Measurements from ENCODE around the gene ZNF568. TPM values are rescaled to one million over a fixed set of nuclear protein-coding genes. Genes with fewer than 3 reads are reported as not detected.

The ZNF568 gene
- polyA plus RNA-seq, 1 of the 3 experiments (the other 2 are of a cell fraction), result 5.5 TPM

DNA sequence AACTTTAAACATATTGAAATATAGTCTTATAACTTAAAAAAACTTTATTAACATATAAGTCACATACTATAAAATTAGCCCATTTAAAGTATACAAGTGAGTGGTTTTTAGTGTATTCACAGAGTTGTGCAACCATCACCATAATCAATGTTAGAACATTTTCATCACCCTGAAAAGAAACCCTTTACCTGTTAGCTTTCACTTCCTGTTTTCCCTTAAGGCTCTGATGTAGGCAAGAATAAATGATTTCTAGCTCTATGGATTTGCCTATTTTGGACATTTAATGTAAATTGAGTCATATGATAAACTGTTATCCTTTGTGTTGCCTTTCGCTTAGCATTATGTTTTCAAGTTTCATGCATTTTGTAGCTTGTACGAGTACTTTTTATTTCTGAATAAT is 15.6 kb downstream of the ZNF568 start:
- Histone ChIP-seq H3K36me3 (replicated peaks in 1 of 2; ENCODE audit: control insufficient read depth in 1 of 2, insufficient read depth in 2 of 2, low read length in 1 of 2) (peaks cover 13 to 76% of the 10 kb centered on the region in 2 experiments), H3K27ac (ENCODE audit: low read depth in 2 of 2, low read length in 1 of 2) (no peak overlapping the region), H3K4me3 (ENCODE audit: low read depth in 2 of 2, low read length in 1 of 2) (no peak overlapping the region), H4K20me1 (ENCODE audit: insufficient read depth) (no peaks in the 10 kb centered on the region), H3F3A (replicated peaks; ENCODE audit: insufficient read depth) (no peaks in the 10 kb centered on the region), H3K9me2 (no peaks in the 10 kb centered on the region), H3K4me2 (no peak overlapping the region), H3K9ac (no peak overlapping the region), H3K4me1 (ENCODE audit: control insufficient read depth in 1 of 2, insufficient read depth in 2 of 2, low read depth in 1 of 2, low read length in 1 of 2) (no peaks in the 10 kb centered on the region), H3K27me3 (ENCODE audit: insufficient read depth) (no peaks in the 10 kb centered on the region), H3K79me2 (ENCODE audit: insufficient read depth) (peaks cover 9% of the 10 kb centered on the region; the same call in 1 of the 2 replicates), H2AFZ (ENCODE audit: low read depth) (no peak overlapping the region), H3K9me3 (peaks cover 11% of the 10 kb centered on the region; the same call in 1 of the 2 replicates)
- ChIA-PET POLR2A (no interaction called here), CTCF (no interaction called here)
- 88% methylated on average over 2 of the region's 2 CpGs for WGBS (ENCODE audit: low lambda C conversion rate)
- DNase-seq, result no peak
- no peak for TF ChIP-seq RCOR1 (IDR thresholded peaks at IDR 0.05; ENCODE audit: low read length)
- TF ChIP-seq, protein P1, sequence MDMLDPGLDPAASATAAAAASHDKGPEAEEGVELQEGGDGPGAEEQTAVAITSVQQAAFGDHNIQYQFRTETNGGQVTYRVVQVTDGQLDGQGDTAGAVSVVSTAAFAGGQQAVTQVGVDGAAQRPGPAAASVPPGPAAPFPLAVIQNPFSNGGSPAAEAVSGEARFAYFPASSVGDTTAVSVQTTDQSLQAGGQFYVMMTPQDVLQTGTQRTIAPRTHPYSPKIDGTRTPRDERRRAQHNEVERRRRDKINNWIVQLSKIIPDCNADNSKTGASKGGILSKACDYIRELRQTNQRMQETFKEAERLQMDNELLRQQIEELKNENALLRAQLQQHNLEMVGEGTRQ (IDR thresholded peaks at IDR 0.05; ENCODE audit: borderline replicate concordance, low read depth, low read length), result no peak
- TF ChIP-seq, protein P2, sequence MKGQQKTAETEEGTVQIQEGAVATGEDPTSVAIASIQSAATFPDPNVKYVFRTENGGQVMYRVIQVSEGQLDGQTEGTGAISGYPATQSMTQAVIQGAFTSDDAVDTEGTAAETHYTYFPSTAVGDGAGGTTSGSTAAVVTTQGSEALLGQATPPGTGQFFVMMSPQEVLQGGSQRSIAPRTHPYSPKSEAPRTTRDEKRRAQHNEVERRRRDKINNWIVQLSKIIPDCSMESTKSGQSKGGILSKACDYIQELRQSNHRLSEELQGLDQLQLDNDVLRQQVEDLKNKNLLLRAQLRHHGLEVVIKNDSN (IDR thresholded peaks at IDR 0.05; ENCODE audit: borderline replicate concordance, low read depth), result no peak
- TF ChIP-seq FOXJ3 (CRISPR knock-in tag; IDR thresholded peaks at IDR 0.05), result no peak
- TF ChIP-seq EP300 (IDR thresholded peaks at IDR 0.05; ENCODE audit: borderline replicate concordance in 1 of 2, low read depth in 1 of 2, low read length in 1 of 2), result no peak
- no peak for TF ChIP-seq NRF1 (IDR thresholded peaks at IDR 0.05; ENCODE audit: low read depth, low read length)
- TF ChIP-seq TCF12 (IDR thresholded peaks at IDR 0.05), result no peak
- TF ChIP-seq SMC3 (IDR thresholded peaks at IDR 0.05; ENCODE audit: low read depth, low read length), result no peak
- no peak for TF ChIP-seq CHD2 (IDR thresholded peaks at IDR 0.05; ENCODE audit: low read length, partially characterized antibody)
- no peak for TF ChIP-seq MXI1 (IDR thresholded peaks at IDR 0.05; ENCODE audit: low read depth, low read length)
- TF ChIP-seq FOSL2 (IDR thresholded peaks at IDR 0.05; ENCODE audit: borderline replicate concordance, low read depth), result no peak
- no peak for TF ChIP-seq RFX5 (IDR thresholded peaks at IDR 0.05; ENCODE audit: low read length)
- TF ChIP-seq MEF2A (IDR thresholded peaks at IDR 0.05; ENCODE audit: borderline replicate concordance, low read depth), result no peak

DNA sequence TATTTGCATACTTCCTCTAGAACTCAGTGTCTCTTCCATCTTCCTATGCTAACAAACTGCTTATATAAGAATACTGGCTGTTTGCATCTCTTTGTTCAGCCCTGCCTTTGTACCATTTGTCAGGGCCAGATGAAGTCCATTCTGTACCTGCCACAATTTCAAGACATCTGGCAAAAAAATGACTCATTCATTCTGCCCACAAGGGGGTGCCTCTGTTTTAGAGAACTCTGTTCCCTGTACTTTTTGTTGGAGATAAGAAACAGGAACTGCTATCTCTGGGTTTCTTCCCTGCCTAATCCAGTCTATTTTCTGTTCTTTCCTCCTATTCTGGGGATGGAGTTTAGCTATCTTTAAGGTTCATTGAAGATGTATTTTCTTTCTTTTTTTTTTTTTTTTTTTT is 23.0 kb downstream of the ZNF568 start:
- no peaks in the 10 kb centered on the region for H3K4me1 ChIP-seq (ENCODE audit: control insufficient read depth in 1 of 2, insufficient read depth in 2 of 2, low read depth in 1 of 2, low read length in 1 of 2)
- no peaks in the 10 kb centered on the region for H3F3A ChIP-seq (replicated peaks; ENCODE audit: insufficient read depth)
- H3K27me3 ChIP-seq (ENCODE audit: insufficient read depth), result no peaks in the 10 kb centered on the region
- peaks cover 52 to 86% of the 10 kb centered on the region in 2 experiments for H3K36me3 ChIP-seq (replicated peaks in 1 of 2; ENCODE audit: control insufficient read depth in 1 of 2, insufficient read depth in 2 of 2, low read length in 1 of 2)
- no peaks in the 10 kb centered on the region for H3K9me3 ChIP-seq
- peak; percentile 17 for DNase-seq
- no peak overlapping the region for H3K9ac ChIP-seq
- H2AFZ ChIP-seq (ENCODE audit: low read depth), result no peak overlapping the region
- ChIA-PET CTCF (no interaction called here), POLR2A (no interaction called here)
- H3K4me3 ChIP-seq (ENCODE audit: low read depth in 2 of 2, low read length in 1 of 2), result no peak overlapping the region
- peak; percentile 14; the same call in 1 of the 2 replicates for TF ChIP-seq RAD21 (IDR thresholded peaks at IDR 0.05; ENCODE audit: low read length)
- TF ChIP-seq RXRA (IDR thresholded peaks at IDR 0.05; ENCODE audit: borderline replicate concordance, low read depth), result no peak
- no peaks in the 10 kb centered on the region for H3K9me2 ChIP-seq
- no peak overlapping the region for H3K4me2 ChIP-seq
- peaks cover 6% of the 10 kb centered on the region; the same call in 1 of the 2 replicates for H3K79me2 ChIP-seq (ENCODE audit: insufficient read depth)
- H4K20me1 ChIP-seq (ENCODE audit: insufficient read depth), result no peaks in the 10 kb centered on the region
- no peak overlapping the region for H3K27ac ChIP-seq (ENCODE audit: low read depth in 2 of 2, low read length in 1 of 2)

All from SK-N-SH (cell line).